IMR-90 (cell line): ENCODE data around the gene PRELP. TPM values are rescaled to one million over a fixed set of nuclear protein-coding genes. Genes with fewer than 3 reads are reported as not detected.

Source experiments
- ATAC-seq: fragments of 200-7000 bp; cut with Tn5 transposase; 2 replicates; pipeline ENCODE4 v1.9.1; 2020; ENCODE audit warnings: low read depth, mild to moderate bottlenecking, moderate library complexity
- BruUV-seq: library from RNA; stranded (reverse); fragments of 400-500 nt; replicated peaks from 2 replicates; lab custom pipeline; 2021; lab: Mats Ljungman, UMichigan
- CTCF ChIA-PET: fragments of 300-600 bp; formaldehyde crosslinking; extraction: SDS; loops from one replicate; lab custom pipeline; 2021; ENCODE audit warnings: antibody characterized with exemption; lab: Yijun Ruan, JAX
- POLR2A ChIA-PET: fragments of 300-600 bp; sonication (Branson Sonifier 250); formaldehyde crosslinking; loops from one replicate; lab custom pipeline; 2022; ENCODE audit warnings: antibody characterized with exemption; ENCODE audit not compliant: unreplicated experiment; lab: Charles Lee
- DNase-seq: peaks from one replicate; pipeline ENCODE4 v3.0.0; 2013
- H2AFZ ChIP-seq: replicated peaks from 2 replicates; pipeline ENCODE3; 2013; ENCODE audit warnings: low read length, mild to moderate bottlenecking; ENCODE audit not compliant: poor library complexity
- H2AK5ac ChIP-seq: 2 replicates; pipeline ENCODE4 v1.6.1; 2013; ENCODE audit warnings: low read depth, low read length, inconsistent platforms
- H2AK9ac ChIP-seq: replicated peaks from 2 replicates; pipeline ENCODE3; 2013; ENCODE audit warnings: mild to moderate bottlenecking, low read depth, low read length, moderate library complexity; ENCODE audit not compliant: poor library complexity
- H2BK120ac ChIP-seq: 2 replicates; pipeline ENCODE4 v1.6.1; 2013; ENCODE audit warnings: low read depth, low read length, inconsistent platforms
- H2BK15ac ChIP-seq: 3 replicates; pipeline ENCODE4 v1.6.1; 2013; ENCODE audit warnings: low read depth, low read length, inconsistent platforms
- H2BK20ac ChIP-seq: 2 replicates; pipeline ENCODE4 v1.6.1; 2013; ENCODE audit warnings: low read depth, mild to moderate bottlenecking, inconsistent platforms, low read length, moderate library complexity
- H2BK5ac ChIP-seq: 2 replicates; pipeline ENCODE4 v1.6.1; 2013; ENCODE audit warnings: mild to moderate bottlenecking, low read depth, low read length, inconsistent platforms; ENCODE audit not compliant: poor library complexity, severe bottlenecking
- H3K14ac ChIP-seq: replicated peaks from 2 replicates; pipeline ENCODE4 v1.6.1; 2013; ENCODE audit warnings: low read depth, low read length, inconsistent platforms
- H3K18ac ChIP-seq: 2 replicates; pipeline ENCODE4 v1.6.1; 2013; ENCODE audit warnings: low read depth, low read length, control low read depth
- H3K23ac ChIP-seq: 2 replicates; pipeline ENCODE4 v1.6.1; 2013; ENCODE audit warnings: low read depth, low read length, inconsistent platforms
- H3K27ac ChIP-seq: 2 replicates; pipeline ENCODE4 v1.5.1; 2013; ENCODE audit warnings: mild to moderate bottlenecking, control low read depth, low read length; ENCODE audit not compliant: insufficient read depth
- H3K27me3 ChIP-seq: 2 replicates; pipeline ENCODE4 v1.6.1; 2013; ENCODE audit warnings: low read length; ENCODE audit not compliant: control insufficient read depth, insufficient read depth
- H3K36me3 ChIP-seq: 2 replicates; pipeline ENCODE4 v1.6.1; 2013; ENCODE audit warnings: low read length, mixed read lengths; ENCODE audit not compliant: control insufficient read depth, insufficient read depth
- H3K4ac ChIP-seq: 2 replicates; pipeline ENCODE4 v1.6.1; 2013; ENCODE audit warnings: low read depth, low read length, inconsistent platforms
- H3K4me1 ChIP-seq: 2 replicates; pipeline ENCODE4 v1.6.1; 2013; ENCODE audit warnings: low read length, mixed read lengths; ENCODE audit not compliant: control insufficient read depth, insufficient read depth
- H3K4me2 ChIP-seq: 2 replicates; pipeline ENCODE4 v1.6.1; 2013; ENCODE audit warnings: low read depth, mild to moderate bottlenecking, control low read depth, low read length, moderate library complexity
- H3K4me3 ChIP-seq: 2 replicates; pipeline ENCODE4 v1.5.1; 2013; ENCODE audit warnings: low read depth, mild to moderate bottlenecking, control low read depth, low read length, moderate library complexity; ENCODE audit not compliant: insufficient read depth
- H3K56ac ChIP-seq: 2 replicates; pipeline ENCODE4 v1.6.1; 2013; ENCODE audit warnings: low read length, inconsistent platforms; ENCODE audit not compliant: insufficient read depth; ENCODE audit errors: extremely low read depth
- H3K79me1 ChIP-seq, 2 experiments: 2 replicates each; pipeline ENCODE4 v1.6.1; 2013; ENCODE audit warnings: low read length in 2 of 2, inconsistent platforms in 1 of 2, low read depth in 1 of 2
- H3K9ac ChIP-seq: 2 replicates; pipeline ENCODE4 v1.6.1; 2013; ENCODE audit warnings: low read depth, low read length, control low read depth
- H3K9me1 ChIP-seq: 2 replicates; pipeline ENCODE4 v1.6.1; 2013; ENCODE audit warnings: low read length, inconsistent platforms; ENCODE audit not compliant: insufficient read depth
- H3K9me3 ChIP-seq: 2 replicates; pipeline ENCODE4 v1.6.1; 2013; ENCODE audit warnings: low read length; ENCODE audit not compliant: control insufficient read depth, insufficient read depth
- H4K20me1 ChIP-seq: 2 replicates; pipeline ENCODE4 v1.6.1; 2013; ENCODE audit warnings: low read length, inconsistent platforms; ENCODE audit not compliant: insufficient read depth
- H4K5ac ChIP-seq: 2 replicates; pipeline ENCODE4 v1.6.1; 2013; ENCODE audit warnings: mild to moderate bottlenecking, low read depth, low read length, control low read depth
- H4K8ac ChIP-seq, 2 experiments: 2 replicates each; pipeline ENCODE4 v1.6.1; 2013; ENCODE audit warnings: low read depth in 2 of 2, low read length in 2 of 2, control low read depth in 1 of 2, inconsistent platforms in 1 of 2
- H4K91ac ChIP-seq: 2 replicates; pipeline ENCODE4 v1.6.1; 2013; ENCODE audit warnings: low read depth, low read length, inconsistent platforms; ENCODE audit not compliant: insufficient read depth
- BHLHE40 ChIP-seq: fragments of 150-350 bp; IDR thresholded peaks from 2 replicates; pipeline ENCODE4 v1.6.1; 2016; ENCODE audit warnings: mild to moderate bottlenecking, low read depth, low read length
- CEBPB ChIP-seq: IDR thresholded peaks from 2 replicates; pipeline ENCODE4 v1.6.1; 2012; ENCODE audit warnings: low read depth, low read length, improper control_type of control experiment
- CHD1 ChIP-seq: IDR thresholded peaks from 2 replicates; pipeline ENCODE4 v1.6.1; 2012; ENCODE audit warnings: low read depth, low read length, improper control_type of control experiment
- CTCF ChIP-seq: conservative IDR thresholded peaks from 2 replicates; pipeline ENCODE4 v1.5.1; 2012; ENCODE audit warnings: mild to moderate bottlenecking, low read depth, low read length, improper control_type of control experiment
- ELK1 ChIP-seq: fragments of 150-350 bp; IDR thresholded peaks from 2 replicates; pipeline ENCODE4 v1.6.1; 2016; ENCODE audit warnings: low read depth, mild to moderate bottlenecking, low read length, moderate library complexity, borderline replicate concordance
- FOS ChIP-seq: fragments of 150-350 bp; IDR thresholded peaks from 2 replicates; pipeline ENCODE4 v1.6.1; 2016; ENCODE audit warnings: low read depth, low read length
- MAFK ChIP-seq: IDR thresholded peaks from 2 replicates; pipeline ENCODE4 v1.6.1; 2012; ENCODE audit warnings: low read depth, low read length, improper control_type of control experiment
- MAZ ChIP-seq: IDR thresholded peaks from 2 replicates; pipeline ENCODE4 v1.6.1; 2012; ENCODE audit warnings: low read depth, mild to moderate bottlenecking, low read length, improper control_type of control experiment, moderate library complexity, borderline replicate concordance
- MXI1 ChIP-seq: IDR thresholded peaks from 2 replicates; pipeline ENCODE4 v1.6.1; 2012; ENCODE audit warnings: low read depth, mild to moderate bottlenecking, low read length, moderate library complexity, borderline replicate concordance
- NFE2L2 ChIP-seq: fragments of 150-350 bp; IDR thresholded peaks from 2 replicates; pipeline ENCODE4 v1.6.1; 2016; ENCODE audit warnings: low read depth, mild to moderate bottlenecking, low read length
- POLR2A ChIP-seq: IDR thresholded peaks from 2 replicates; pipeline ENCODE4 v1.6.1; 2012; ENCODE audit warnings: mild to moderate bottlenecking, low read depth, low read length
- RAD21 ChIP-seq: IDR thresholded peaks from 2 replicates; pipeline ENCODE4 v1.6.1; 2012; ENCODE audit warnings: low read length, improper control_type of control experiment
- RFX5 ChIP-seq: IDR thresholded peaks from 2 replicates; pipeline ENCODE4 v1.8.0; 2012; ENCODE audit warnings: low read depth, mild to moderate bottlenecking, low read length, moderate library complexity
- SMC3 ChIP-seq: fragments of 150-350 bp; IDR thresholded peaks from 2 replicates; pipeline ENCODE4 v1.6.1; 2016; ENCODE audit warnings: low read depth, mild to moderate bottlenecking, antibody characterized with exemption, low read length, moderate library complexity
- USF2 ChIP-seq: fragments of 150-350 bp; IDR thresholded peaks from 2 replicates; pipeline ENCODE4 v1.6.1; 2017; ENCODE audit warnings: mild to moderate bottlenecking, antibody characterized with exemption, low read length, low read depth
- WGBS, 2 experiments: methylation state at CpG; one replicate each; pipeline versions ENCODE4 v1.1.5 to v1.1.7; 2013; ENCODE audit warnings: missing lambda C conversion rate in 2 of 2; ENCODE audit not compliant: insufficient read length in 1 of 2; ENCODE audit errors: extremely low coverage in 2 of 2; 5-methylcytosine and 5-hydroxymethylcytosine counted together
- dilution Hi-C: fragments of 300-500 bp; cut with HindIII; formaldehyde crosslinking; loops from one replicate; pipeline ENCODE4 v1.14.3; 2018; ENCODE audit warnings: low sequenced_read_pairs; ENCODE audit not compliant: unreplicated experiment
- in situ Hi-C: fragments of 300-500 bp; cut with MboI; formaldehyde crosslinking; loops from 3 replicates; pipeline ENCODE4 v1.14.3; 2019; ENCODE audit warnings: low sequenced_read_pairs, inconsistent platforms, mixed read lengths
- intact Hi-C: fragments of 100-400 bp; cut with micrococcal nuclease; formaldehyde crosslinking; loops from 2 replicates; pipeline ENCODE4 v1.10.0; 2022
- polyA plus RNA-seq, 3 experiments: library from polyadenylated mRNA; depleted of rRNA; stranded (reverse); fragments of >200 nt; gene quantifications; 2 replicates each; pipeline ENCODE4 v1.2.3, GENCODE V29; 2012; ENCODE audit warnings: low replicate concordance in 1 of 3
- total RNA-seq: library from RNA; depleted of rRNA; stranded (reverse); fragments of >200 nt; gene quantifications from 2 replicates; pipeline ENCODE4 v1.2.3, GENCODE V29; 2012

Gene PRELP
- total and polyA plus RNA-seq, 2 of the 4 experiments (the other 2 are of a cell fraction): 0.56 TPM; not detected in 1

GRCh38 chr1:203476216-203476814 is 709 bp downstream of the PRELP start:
- H3K4me2 ChIP-seq: no peak overlapping the region; the same call in 1 of the 2 replicates
- H3K4me1 ChIP-seq: peaks cover 21% of the 10 kb centered on the region
- H4K91ac ChIP-seq: no peak overlapping the region
- dilution Hi-C loops: no loop called here
- 60% methylated on average over 1 of the region's 9 CpGs; no CpG with 5 or more reads in 1 of the 2 experiments for WGBS, 2 experiments
- peak overlapping the region; percentile 32; the same call in 1 of the 2 replicates for H2AK5ac ChIP-seq
- no peaks in the 10 kb centered on the region for H4K20me1 ChIP-seq
- H3K9ac ChIP-seq: no peak overlapping the region
- no peak overlapping the region for H4K8ac ChIP-seq
- in situ Hi-C loops: no loop called here
- peak overlapping the region; percentile 28; the same call in 1 of the 2 replicates for H3K23ac ChIP-seq
- no peak overlapping the region for H3K56ac ChIP-seq
- DNase-seq: no peak
- no peaks in the 10 kb centered on the region for H3K36me3 ChIP-seq
- H2BK5ac ChIP-seq: no peak overlapping the region
- peaks cover 15% of the 10 kb centered on the region for H3K27me3 ChIP-seq
- H3K14ac ChIP-seq: 0 out of 2 replicates have a peak overlapping the region, but pooled peaks have one; percentile 8
- H3K4ac ChIP-seq: peak overlapping the region; percentile 18; the same call in 1 of the 2 replicates
- BruUV-seq: no TSS peak
- no peak overlapping the region for H4K5ac ChIP-seq
- H2AK9ac ChIP-seq: no peak overlapping the region
- H2BK120ac ChIP-seq: peak overlapping the region; percentile 12; the same call in 1 of the 2 replicates
- ATAC-seq: no peak
- H2BK15ac ChIP-seq: peak overlapping the region; percentile 6; the same call in 1 of the 3 replicates
- H3K18ac ChIP-seq: no peak overlapping the region
- intact Hi-C loops: loop anchor here (5.0 kb wide), 1 partner anchor 74 kb away; no protein-coding TSS in a partner anchor
- no peaks in the 10 kb centered on the region for H3K9me3 ChIP-seq
- POLR2A ChIA-PET: no interaction called here
- no peak overlapping the region for H2BK20ac ChIP-seq
- H3K4me3 ChIP-seq: no peak overlapping the region
- CTCF ChIA-PET: interaction anchor here (0.6 kb wide), 1 partner anchor 61 kb away, joined by 3 read pairs; no protein-coding TSS in a partner anchor
- H3K9me1 ChIP-seq: peaks cover 8% of the 10 kb centered on the region
- H3K79me1 ChIP-seq: no peaks in the 10 kb centered on the region
- no peak overlapping the region for H3K27ac ChIP-seq
- H2AFZ ChIP-seq: no peak overlapping the region
- TF ChIP-seq ELK1 (no peak), CEBPB (no peak), RAD21 (no peak), FOS (no peak), RFX5 (no peak), SMC3 (no peak), MAZ (no peak), USF2 (no peak), POLR2A (no peak), CHD1 (no peak), BHLHE40 (no peak), NFE2L2 (no peak), MXI1 (no peak), MAFK (no peak), CTCF (no peak)
